HEK293T (cell line): ENCODE measurements around the gene TMEM179.

ENCODE experiments used
- BHLHE40 ChIP-seq: fragments of 450-650 bp; IDR thresholded peaks from 2 replicates; pipeline ENCODE4 v1.6.1; 2016; ENCODE audit warnings: mild to moderate bottlenecking, moderate library complexity, borderline replicate concordance
- ELF4 ChIP-seq: fragments of 450-650 bp; IDR thresholded peaks from 2 replicates; pipeline ENCODE4 v1.6.1; 2017; ENCODE audit warnings: antibody characterized with exemption
- FOXA1 ChIP-seq: fragments of 450-650 bp; IDR thresholded peaks from 2 replicates; pipeline ENCODE4 v1.6.1; 2016; ENCODE audit warnings: mild to moderate bottlenecking
- FOXK2 ChIP-seq: fragments of 450-650 bp; IDR thresholded peaks from 2 replicates; pipeline ENCODE4 v1.6.1; 2016; ENCODE audit warnings: mild to moderate bottlenecking
- FOXM1 ChIP-seq: fragments of 450-650 bp; IDR thresholded peaks from 2 replicates; pipeline ENCODE4 v1.6.1; 2017; ENCODE audit warnings: mild to moderate bottlenecking, borderline replicate concordance
- L3MBTL2 ChIP-seq: fragments of 450-650 bp; conservative IDR thresholded peaks from 2 replicates; pipeline ENCODE4 v1.6.1; 2016; ENCODE audit warnings: mild to moderate bottlenecking
- SP1 ChIP-seq: fragments of 450-650 bp; IDR thresholded peaks from 2 replicates; pipeline ENCODE4 v1.6.1; 2017
- TARDBP ChIP-seq: fragments of 450-650 bp; IDR thresholded peaks from 2 replicates; pipeline ENCODE4 v1.6.1; 2016
- ZNF384 ChIP-seq: fragments of 450-650 bp; IDR thresholded peaks from 2 replicates; pipeline ENCODE4 v1.6.1; 2016

GRCh38 chr14:104591506-104592291 is 12.9 kb downstream of the TMEM179 start:
- TF ChIP-seq ELF4 (no peak), FOXM1 (no peak), L3MBTL2 (no peak), TARDBP (no peak), FOXA1 (no peak), ZNF384 (no peak), SP1 (no peak), FOXK2 (no peak), BHLHE40 (no peak)
